CD4-positive, alpha-beta T cell (primary cell): Measurements from ENCODE around the gene MSL1. TPM values are rescaled to one million over a fixed set of nuclear protein-coding genes. Genes with fewer than 3 reads are reported as not detected.
A peak's percentile ranks its signal among the peaks of the same experiment; 100 is the strongest.

Source experiments
- ATAC-seq: fragments of 200-7000 bp; cut with Tn5 transposase; one replicate; pipeline ENCODE4 v1.10.0; 2022; ENCODE audit warnings: mild to moderate bottlenecking; ENCODE audit not compliant: poor library complexity
- CTCF ChIA-PET: fragments of 350-600 bp; sonication (Branson Sonifier 250); formaldehyde crosslinking; loops from one replicate; lab custom pipeline; 2021; ENCODE audit warnings: antibody characterized with exemption, inconsistent platforms; lab: Charles Lee
- POLR2A ChIA-PET: fragments of 350-600 bp; sonication (Branson Sonifier 250); formaldehyde crosslinking; loops from one replicate; lab custom pipeline; 2021; ENCODE audit warnings: antibody characterized with exemption, inconsistent platforms; lab: Charles Lee
- DNase-seq, 14 experiments: peaks; one replicate each; pipeline ENCODE4 v3.0.0-alpha.2; 2013 to 2020; ENCODE audit warnings: mixed read lengths in 2 of 14
- H3K27ac ChIP-seq, 2 donors: one replicate each; pipeline versions ENCODE4 v1.5.1 to v1.7.0; 2013; ENCODE audit warnings: low read length in 2 of 2, low read depth in 1 of 2, mild to moderate bottlenecking in 1 of 2
- H3K27me3 ChIP-seq, 2 experiments: 1 replicate in 1 of 2; 2 replicates in 1 of 2; pipeline versions ENCODE4 v1.6.1 to v1.7.0; 2013; ENCODE audit warnings: low read length in 2 of 2, control low read depth in 1 of 2, mild to moderate bottlenecking in 1 of 2, moderate library complexity in 1 of 2; ENCODE audit not compliant: insufficient read depth in 2 of 2, control insufficient read depth in 1 of 2
- H3K36me3 ChIP-seq: one replicate; pipeline ENCODE4 v1.6.1; 2013; ENCODE audit warnings: low read length, control low read depth; ENCODE audit not compliant: insufficient read depth
- H3K4me1 ChIP-seq: one replicate; pipeline ENCODE4 v1.6.1; 2013; ENCODE audit warnings: low read length, control low read depth; ENCODE audit not compliant: insufficient read depth
- H3K4me3 ChIP-seq: one replicate; pipeline ENCODE4 v1.5.1; 2013; ENCODE audit warnings: mild to moderate bottlenecking, low read length, moderate library complexity
- H3K9me3 ChIP-seq, 2 experiments: 1 replicate in 1 of 2; 2 replicates in 1 of 2; pipeline versions ENCODE4 v1.6.1 to v1.7.0; 2013; ENCODE audit warnings: low read length in 2 of 2, mild to moderate bottlenecking in 2 of 2, control low read depth in 1 of 2, moderate library complexity in 1 of 2; ENCODE audit not compliant: control insufficient read depth in 1 of 2, insufficient read depth in 1 of 2
- H3K27ac Mint-ChIP-seq: one replicate; pipeline ENCODE4 v1.8.0; 2020; ENCODE audit warnings: mixed read lengths
- H3K27me3 Mint-ChIP-seq: one replicate; pipeline ENCODE4 v1.8.0; 2021; ENCODE audit warnings: mixed read lengths
- H3K36me3 Mint-ChIP-seq: one replicate; pipeline ENCODE4 v1.8.0; 2021; ENCODE audit warnings: low read depth, mixed read lengths
- H3K4me1 Mint-ChIP-seq: one replicate; pipeline ENCODE4 v1.8.0; 2021; ENCODE audit warnings: low read depth, mixed read lengths
- H3K4me3 Mint-ChIP-seq: one replicate; pipeline ENCODE4 v1.8.0; 2020; ENCODE audit warnings: mild to moderate bottlenecking, mixed read lengths
- H3K9me3 Mint-ChIP-seq: one replicate; pipeline ENCODE4 v1.8.0; 2020; ENCODE audit warnings: mixed read lengths
- intact Hi-C, 2 experiments: fragments of 100-400 bp; cut with DNase I in 1 of 2; cut with micrococcal nuclease in 1 of 2; formaldehyde crosslinking; loops; one replicate each; pipeline versions ENCODE4 v1.15.1 to v1.9.0; 2023 to 2025; cut with DNase I, micrococcal nuclease
- total RNA-seq, 174 experiments: library from RNA in 2 of 174; stranded (reverse) in 2 of 174; gene quantifications; one replicate each; pipeline ENCODE4 v1.2.3 and lab custom pipeline; 2021 to 2026
- TF ChIP-seq, protein P1 (sequence below): fragments of 200-600 bp; IDR thresholded peaks from one replicate; pipeline ENCODE4 v1.8.0; 2022; ENCODE audit warnings: antibody characterized with exemption, mild to moderate bottlenecking

The MSL1 gene
- total RNA-seq, 2 experiments from 2014 or later: 77.0 to 79.2 TPM

DNA sequence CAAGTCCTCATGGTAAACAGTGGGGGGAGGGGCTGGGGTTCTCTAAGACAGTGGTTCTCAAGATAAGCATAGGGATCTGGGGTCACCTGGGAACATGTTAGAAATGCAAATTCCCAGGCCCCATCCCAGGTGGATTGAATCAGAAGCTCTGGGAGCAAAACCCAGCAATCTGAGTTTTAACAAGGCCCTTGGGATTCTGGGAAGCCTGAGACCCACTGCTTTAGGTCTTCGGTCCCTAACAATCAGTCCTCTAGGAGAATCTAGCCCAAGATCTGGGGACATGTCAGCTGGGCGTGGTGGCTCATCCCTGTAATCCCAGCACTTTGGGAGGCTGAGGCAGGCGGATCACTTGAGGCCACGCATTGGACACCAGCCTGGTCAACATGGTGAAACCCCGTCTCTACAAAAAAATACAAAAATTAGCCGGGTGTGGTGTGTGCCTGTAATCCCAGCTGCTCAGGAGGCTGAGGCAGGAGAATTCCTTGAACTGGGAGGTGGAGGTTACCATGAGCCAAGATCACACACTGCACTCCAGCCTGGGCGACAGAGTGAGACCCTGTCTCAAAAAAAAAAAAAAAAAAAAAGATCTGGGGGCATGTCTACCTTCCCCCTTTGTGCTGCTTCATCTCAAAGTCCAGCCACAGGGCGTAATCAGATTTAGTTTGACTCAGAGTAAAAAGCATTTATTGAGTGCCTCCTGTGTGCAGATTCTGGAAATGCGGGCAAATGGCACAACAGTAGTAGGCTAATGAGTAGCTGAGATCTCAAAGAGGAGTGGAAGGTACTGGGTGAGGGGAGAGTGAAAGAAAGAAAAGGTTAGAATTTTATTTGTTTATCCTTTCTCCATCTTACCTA, 12.6 kb upstream of the MSL1 start:
- intact Hi-C loops: loop anchor here in 1 of 2 experiments (1.0 kb wide), 1 partner anchor 10 kb away; no protein-coding TSS in a partner anchor
- peak in 3 of 14 experiments; percentile 39 to 55 (median 54) for DNase-seq

GRCh38 chr17:40110026-40110845, 11.5 kb upstream of the MSL1 start:
- H3K4me3 Mint-ChIP-seq: peak overlapping the region; percentile 60
- Histone ChIP-seq H3K4me1 (peaks cover 88% of the 10 kb centered on the region), H3K4me3 (no peak overlapping the region), H3K27me3 (no peaks in the 10 kb centered on the region), H3K27ac (peak overlapping the region; percentile 29 to 37), H3K36me3 (no peaks in the 10 kb centered on the region), H3K9me3 (no peaks in the 10 kb centered on the region)
- no peaks in the 10 kb centered on the region for H3K9me3 Mint-ChIP-seq
- POLR2A ChIA-PET: interaction anchor here (0.7 to 6.6 kb wide), 10 partner anchors 13 to 109 kb away, joined by 3 to 335 read pairs (median 11); partner anchors contain the start of genes CASC3, MED24, MSL1 and NR1D1
- DNase-seq: peak in 1 of 14 experiments; percentile 17
- intact Hi-C loops: loop anchor here (1.0 to 5.0 kb wide), 3 partner anchors 13 to 48 kb away; partner anchors contain the start of gene THRA (in 1 of the 2)
- peaks cover 82% of the 10 kb centered on the region for H3K4me1 Mint-ChIP-seq
- ATAC-seq: no peak
- CTCF ChIA-PET: interaction anchor here (0.6 to 6.6 kb wide), 14 partner anchors 11 to 184 kb away, joined by 3 to 96 read pairs (median 5); partner anchors contain the start of genes NR1D1 and THRA
- no peaks in the 10 kb centered on the region for H3K27me3 Mint-ChIP-seq
- no peaks in the 10 kb centered on the region for H3K36me3 Mint-ChIP-seq
- TF ChIP-seq, protein P1, sequence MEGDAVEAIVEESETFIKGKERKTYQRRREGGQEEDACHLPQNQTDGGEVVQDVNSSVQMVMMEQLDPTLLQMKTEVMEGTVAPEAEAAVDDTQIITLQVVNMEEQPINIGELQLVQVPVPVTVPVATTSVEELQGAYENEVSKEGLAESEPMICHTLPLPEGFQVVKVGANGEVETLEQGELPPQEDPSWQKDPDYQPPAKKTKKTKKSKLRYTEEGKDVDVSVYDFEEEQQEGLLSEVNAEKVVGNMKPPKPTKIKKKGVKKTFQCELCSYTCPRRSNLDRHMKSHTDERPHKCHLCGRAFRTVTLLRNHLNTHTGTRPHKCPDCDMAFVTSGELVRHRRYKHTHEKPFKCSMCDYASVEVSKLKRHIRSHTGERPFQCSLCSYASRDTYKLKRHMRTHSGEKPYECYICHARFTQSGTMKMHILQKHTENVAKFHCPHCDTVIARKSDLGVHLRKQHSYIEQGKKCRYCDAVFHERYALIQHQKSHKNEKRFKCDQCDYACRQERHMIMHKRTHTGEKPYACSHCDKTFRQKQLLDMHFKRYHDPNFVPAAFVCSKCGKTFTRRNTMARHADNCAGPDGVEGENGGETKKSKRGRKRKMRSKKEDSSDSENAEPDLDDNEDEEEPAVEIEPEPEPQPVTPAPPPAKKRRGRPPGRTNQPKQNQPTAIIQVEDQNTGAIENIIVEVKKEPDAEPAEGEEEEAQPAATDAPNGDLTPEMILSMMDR: no peak
- H3K27ac Mint-ChIP-seq: peak overlapping the region; percentile 99

More for the DNA sequence above, 12.6 kb upstream of the MSL1 start:
- TF ChIP-seq, protein P1: no peak
- H3K4me3 ChIP-seq: no peak overlapping the region
- ChIA-PET CTCF (interaction anchor here (0.7 to 6.6 kb wide), 8 partner anchors 9 to 183 kb away, joined by 3 to 96 read pairs (median 4); partner anchors contain the start of gene NR1D1), POLR2A (interaction anchor here (0.7 to 6.6 kb wide), 8 partner anchors 12 to 55 kb away, joined by 3 to 335 read pairs (median 12); partner anchors contain the start of genes MED24, MSL1, NR1D1 and THRA)
- H3K9me3 Mint-ChIP-seq: no peaks in the 10 kb centered on the region
- peak overlapping the region; percentile 94 to 95 for H3K27ac ChIP-seq
- no peaks in the 10 kb centered on the region for H3K27me3 Mint-ChIP-seq
- peaks cover 99% of the 10 kb centered on the region for H3K4me1 ChIP-seq
- H3K9me3 ChIP-seq: no peaks in the 10 kb centered on the region
- H3K27ac Mint-ChIP-seq: peak overlapping the region; percentile 99
- no peaks in the 10 kb centered on the region for H3K36me3 ChIP-seq
- ATAC-seq: no peak
- no peaks in the 10 kb centered on the region for H3K27me3 ChIP-seq
- peak overlapping the region; percentile 31 for H3K4me3 Mint-ChIP-seq
- no peaks in the 10 kb centered on the region for H3K36me3 Mint-ChIP-seq
- peaks cover 92% of the 10 kb centered on the region for H3K4me1 Mint-ChIP-seq
